HEK293 (cell line): ENCODE data around the gene PSMB9.

Experiments
- GLIS1 ChIP-seq: fragments of 450-650 bp; formaldehyde crosslinking; IDR thresholded peaks from 2 replicates; pipeline ENCODE4 v1.5.1; 2016; ENCODE audit warnings: missing biosample characterization, missing genetic modification characterization
- HOXA7 ChIP-seq: sonication (generic); formaldehyde crosslinking; IDR thresholded peaks from 2 replicates; pipeline ENCODE4 v1.8.1; 2022; ENCODE audit warnings: missing genetic modification reagents, borderline replicate concordance
- RBAK ChIP-seq: fragments of 450-650 bp; formaldehyde crosslinking; IDR thresholded peaks from 2 replicates; pipeline ENCODE4 v1.5.1; 2016; ENCODE audit warnings: missing biosample characterization, missing genetic modification characterization
- SALL2 ChIP-seq: fragments of 450-650 bp; formaldehyde crosslinking; IDR thresholded peaks from 2 replicates; pipeline ENCODE4 v1.5.0; 2017; ENCODE audit warnings: missing biosample characterization, mild to moderate bottlenecking, missing genetic modification characterization, borderline replicate concordance
- SP3 ChIP-seq: fragments of 450-650 bp; formaldehyde crosslinking; IDR thresholded peaks from 2 replicates; pipeline ENCODE4 v1.5.1; 2016; ENCODE audit warnings: missing biosample characterization, missing genetic modification characterization
- SP7 ChIP-seq: fragments of 450-650 bp; formaldehyde crosslinking; IDR thresholded peaks from 2 replicates; pipeline ENCODE4 v1.5.1; 2016; ENCODE audit warnings: missing biosample characterization, missing genetic modification characterization
- ZBTB20 ChIP-seq: fragments of 450-650 bp; formaldehyde crosslinking; IDR thresholded peaks from 2 replicates; pipeline ENCODE4 v1.5.1; 2016; ENCODE audit warnings: missing biosample characterization, missing genetic modification characterization
- ZBTB26 ChIP-seq: fragments of 450-650 bp; formaldehyde crosslinking; optimal IDR thresholded peaks from 2 replicates; pipeline ENCODE3; 2016; ENCODE audit warnings: missing biosample characterization, mild to moderate bottlenecking, missing genetic modification characterization
- ZEB2 ChIP-seq: fragments of 450-650 bp; formaldehyde crosslinking; IDR thresholded peaks from 2 replicates; pipeline ENCODE4 v1.5.1; 2016; ENCODE audit warnings: missing biosample characterization, missing genetic modification characterization
- ZFP3 ChIP-seq: fragments of 450-650 bp; formaldehyde crosslinking; IDR thresholded peaks from 2 replicates; pipeline ENCODE4 v1.5.1; 2016; ENCODE audit warnings: low read depth, missing biosample characterization, missing genetic modification characterization
- ZNF2 ChIP-seq: fragments of 450-650 bp; formaldehyde crosslinking; IDR thresholded peaks from 2 replicates; pipeline ENCODE4 v1.5.1; 2016; ENCODE audit warnings: missing biosample characterization, missing genetic modification characterization
- ZNF324 ChIP-seq: fragments of 450-650 bp; formaldehyde crosslinking; IDR thresholded peaks from 2 replicates; pipeline ENCODE4 v1.5.1; 2016; ENCODE audit warnings: missing biosample characterization, missing genetic modification characterization
- ZNF335 ChIP-seq: fragments of 450-650 bp; formaldehyde crosslinking; conservative IDR thresholded peaks from 2 replicates; pipeline ENCODE4 v1.5.1; 2016; ENCODE audit warnings: missing biosample characterization, missing genetic modification characterization
- ZNF433 ChIP-seq: fragments of 450-650 bp; formaldehyde crosslinking; IDR thresholded peaks from 2 replicates; pipeline ENCODE4 v1.5.1; 2016; ENCODE audit warnings: missing biosample characterization, missing genetic modification characterization, low read depth
- ZNF530 ChIP-seq: fragments of 450-650 bp; formaldehyde crosslinking; IDR thresholded peaks from 2 replicates; pipeline ENCODE4 v1.5.1; 2016; ENCODE audit warnings: low read depth, missing biosample characterization, missing genetic modification characterization
- ZNF561 ChIP-seq: fragments of 450-650 bp; IDR thresholded peaks from 2 replicates; pipeline ENCODE4 v1.5.1; 2018; ENCODE audit warnings: missing biosample characterization, missing genetic modification characterization, borderline replicate concordance
- ZNF600 ChIP-seq: fragments of 450-650 bp; formaldehyde crosslinking; IDR thresholded peaks from 2 replicates; pipeline ENCODE4 v1.5.1; 2016; ENCODE audit warnings: missing biosample characterization, missing genetic modification characterization
- ZNF629 ChIP-seq: fragments of 450-650 bp; formaldehyde crosslinking; IDR thresholded peaks from 2 replicates; pipeline ENCODE4 v1.5.1; 2017; ENCODE audit warnings: missing biosample characterization, missing genetic modification characterization
- ZNF639 ChIP-seq: fragments of 450-650 bp; formaldehyde crosslinking; IDR thresholded peaks from 2 replicates; pipeline ENCODE4 v1.5.1; 2016; ENCODE audit warnings: missing biosample characterization, missing genetic modification characterization
- ZNF654 ChIP-seq: fragments of 450-650 bp; formaldehyde crosslinking; IDR thresholded peaks from 2 replicates; pipeline ENCODE4 v1.5.1; 2016; ENCODE audit warnings: low read depth, missing biosample characterization, missing genetic modification characterization
- ZNF830 ChIP-seq: fragments of 450-650 bp; IDR thresholded peaks from 2 replicates; pipeline ENCODE4 v1.5.0; 2018; ENCODE audit warnings: missing biosample characterization, missing genetic modification characterization, low read depth, mild to moderate bottlenecking, moderate library complexity
- ZNF843 ChIP-seq: fragments of 450-650 bp; formaldehyde crosslinking; IDR thresholded peaks from 2 replicates; pipeline ENCODE4 v1.5.1; 2016; ENCODE audit warnings: missing biosample characterization, missing genetic modification characterization
- ZXDB ChIP-seq: fragments of 450-650 bp; formaldehyde crosslinking; IDR thresholded peaks from 2 replicates; pipeline ENCODE4 v1.5.1; 2016; ENCODE audit warnings: missing biosample characterization, missing genetic modification characterization
- TF ChIP-seq, protein P1 (sequence below): fragments of 450-650 bp; formaldehyde crosslinking; IDR thresholded peaks from 2 replicates; pipeline ENCODE4 v1.5.1; 2016; ENCODE audit warnings: missing biosample characterization, missing genetic modification characterization
- TF ChIP-seq, protein P2 (sequence below): fragments of 450-650 bp; formaldehyde crosslinking; IDR thresholded peaks from 2 replicates; pipeline ENCODE4 v1.5.1; 2016; ENCODE audit warnings: missing biosample characterization, missing genetic modification characterization
- TF ChIP-seq, protein P3 (sequence below): fragments of 450-650 bp; formaldehyde crosslinking; conservative IDR thresholded peaks from 2 replicates; pipeline ENCODE4 v1.5.1; 2016; ENCODE audit warnings: low read depth, missing biosample characterization, missing genetic modification characterization

The PSMB9 gene

DNA sequence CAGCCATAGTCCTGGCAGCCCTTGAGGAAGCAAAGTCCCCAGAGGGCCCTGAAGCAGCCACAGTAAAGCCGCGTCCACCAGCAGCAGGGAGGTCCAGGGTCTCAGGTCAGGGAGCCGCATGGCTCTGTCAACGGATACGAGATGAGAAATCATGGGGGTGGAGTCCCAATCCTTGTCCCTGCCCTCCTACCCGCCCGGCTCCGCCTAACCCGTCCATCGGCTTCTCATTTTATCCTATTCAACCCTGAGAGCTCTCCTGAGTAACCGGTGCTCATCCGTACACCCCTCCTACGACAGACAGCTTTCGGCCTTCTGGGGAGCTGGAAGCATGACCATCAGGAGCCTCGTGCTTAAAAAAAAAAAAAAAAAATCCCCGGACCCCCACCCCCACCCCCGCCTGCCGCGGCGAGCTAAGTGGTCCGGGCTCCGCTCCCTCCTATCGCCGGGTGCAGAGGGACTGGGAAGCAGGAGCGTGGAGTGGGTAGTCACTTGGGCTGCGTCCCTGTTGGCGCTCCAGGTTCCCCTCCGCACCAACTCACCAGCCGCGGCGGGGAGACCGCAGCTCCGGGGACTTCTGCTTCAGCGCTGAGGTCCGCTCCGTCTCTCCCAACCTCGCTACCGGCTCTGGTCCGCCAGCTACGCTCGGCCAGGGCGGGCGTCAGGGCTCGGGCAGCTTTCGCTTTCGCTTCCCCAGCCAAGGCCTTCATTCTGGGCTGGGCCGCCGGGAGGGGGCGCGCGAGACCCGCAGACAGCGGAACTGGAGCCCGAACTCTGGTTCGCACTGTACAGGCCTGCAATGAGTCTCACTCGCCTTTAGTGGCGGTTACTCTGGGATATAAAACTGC, 15.7 kb upstream of the PSMB9 start, which contains the start of gene TAP2 (continued):
- TF ChIP-seq ZNF639 = 0 out of 2 replicates have a peak, but pooled peaks have one; percentile 19
- no peak for TF ChIP-seq ZNF830
- 0 out of 2 replicates have a peak, but pooled peaks have one; percentile 30 for TF ChIP-seq ZFP3 (tag by site-specific recombination)
- TF ChIP-seq ZNF433 (tag by site-specific recombination) = no peak
- no peak; the same call in 1 of the 2 replicates for TF ChIP-seq ZNF629 (tag by site-specific recombination)
- TF ChIP-seq ZNF335 (tag by site-specific recombination) = peak; percentile 85
- TF ChIP-seq RBAK = no peak
- TF ChIP-seq, protein P1, sequence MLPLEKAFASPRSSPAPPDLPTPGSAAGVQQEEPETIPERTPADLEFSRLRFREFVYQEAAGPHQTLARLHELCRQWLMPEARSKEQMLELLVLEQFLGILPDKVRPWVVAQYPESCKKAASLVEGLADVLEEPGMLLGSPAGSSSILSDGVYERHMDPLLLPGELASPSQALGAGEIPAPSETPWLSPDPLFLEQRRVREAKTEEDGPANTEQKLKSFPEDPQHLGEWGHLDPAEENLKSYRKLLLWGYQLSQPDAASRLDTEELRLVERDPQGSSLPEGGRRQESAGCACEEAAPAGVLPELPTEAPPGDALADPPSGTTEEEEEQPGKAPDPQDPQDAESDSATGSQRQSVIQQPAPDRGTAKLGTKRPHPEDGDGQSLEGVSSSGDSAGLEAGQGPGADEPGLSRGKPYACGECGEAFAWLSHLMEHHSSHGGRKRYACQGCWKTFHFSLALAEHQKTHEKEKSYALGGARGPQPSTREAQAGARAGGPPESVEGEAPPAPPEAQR = no peak
- TF ChIP-seq ZNF530 = no peak
- TF ChIP-seq ZNF600 = peak; percentile 88
- peak; percentile 70 for TF ChIP-seq ZNF324 (tag by site-specific recombination)
- peak; percentile 15; the same call in 1 of the 2 replicates for TF ChIP-seq ZXDB (tag by site-specific recombination)
- peak; percentile 59; the same call in 1 of the 2 replicates for TF ChIP-seq ZBTB20 (tag by site-specific recombination)
- TF ChIP-seq ZEB2 (tag by site-specific recombination) = peak; percentile 75
- no peak for TF ChIP-seq SALL2
- peak; percentile 42 for TF ChIP-seq ZBTB26 (tag by site-specific recombination)
- TF ChIP-seq, protein P2, sequence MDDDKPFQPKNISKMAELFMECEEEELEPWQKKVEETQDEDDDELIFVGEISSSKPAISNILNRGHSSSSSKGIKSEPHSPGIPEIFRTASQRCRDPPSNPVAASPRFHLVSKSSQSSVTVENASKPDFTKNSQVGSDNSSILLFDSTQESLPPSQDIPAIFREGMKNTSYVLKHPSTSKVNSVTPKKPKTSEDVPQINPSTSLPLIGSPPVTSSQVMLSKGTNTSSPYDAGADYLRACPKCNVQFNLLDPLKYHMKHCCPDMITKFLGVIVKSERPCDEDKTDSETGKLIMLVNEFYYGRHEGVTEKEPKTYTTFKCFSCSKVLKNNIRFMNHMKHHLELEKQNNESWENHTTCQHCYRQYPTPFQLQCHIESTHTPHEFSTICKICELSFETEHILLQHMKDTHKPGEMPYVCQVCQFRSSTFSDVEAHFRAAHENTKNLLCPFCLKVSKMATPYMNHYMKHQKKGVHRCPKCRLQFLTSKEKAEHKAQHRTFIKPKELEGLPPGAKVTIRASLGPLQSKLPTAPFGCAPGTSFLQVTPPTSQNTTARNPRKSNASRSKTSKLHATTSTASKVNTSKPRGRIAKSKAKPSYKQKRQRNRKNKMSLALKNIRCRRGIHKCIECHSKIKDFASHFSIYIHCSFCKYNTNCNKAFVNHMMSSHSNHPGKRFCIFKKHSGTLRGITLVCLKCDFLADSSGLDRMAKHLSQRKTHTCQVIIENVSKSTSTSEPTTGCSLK (tag by site-specific recombination) = no peak
- peak; percentile 84 for TF ChIP-seq ZNF2 (tag by site-specific recombination)
- no peak; the same call in 1 of the 2 replicates for TF ChIP-seq GLIS1
- TF ChIP-seq, protein P3, sequence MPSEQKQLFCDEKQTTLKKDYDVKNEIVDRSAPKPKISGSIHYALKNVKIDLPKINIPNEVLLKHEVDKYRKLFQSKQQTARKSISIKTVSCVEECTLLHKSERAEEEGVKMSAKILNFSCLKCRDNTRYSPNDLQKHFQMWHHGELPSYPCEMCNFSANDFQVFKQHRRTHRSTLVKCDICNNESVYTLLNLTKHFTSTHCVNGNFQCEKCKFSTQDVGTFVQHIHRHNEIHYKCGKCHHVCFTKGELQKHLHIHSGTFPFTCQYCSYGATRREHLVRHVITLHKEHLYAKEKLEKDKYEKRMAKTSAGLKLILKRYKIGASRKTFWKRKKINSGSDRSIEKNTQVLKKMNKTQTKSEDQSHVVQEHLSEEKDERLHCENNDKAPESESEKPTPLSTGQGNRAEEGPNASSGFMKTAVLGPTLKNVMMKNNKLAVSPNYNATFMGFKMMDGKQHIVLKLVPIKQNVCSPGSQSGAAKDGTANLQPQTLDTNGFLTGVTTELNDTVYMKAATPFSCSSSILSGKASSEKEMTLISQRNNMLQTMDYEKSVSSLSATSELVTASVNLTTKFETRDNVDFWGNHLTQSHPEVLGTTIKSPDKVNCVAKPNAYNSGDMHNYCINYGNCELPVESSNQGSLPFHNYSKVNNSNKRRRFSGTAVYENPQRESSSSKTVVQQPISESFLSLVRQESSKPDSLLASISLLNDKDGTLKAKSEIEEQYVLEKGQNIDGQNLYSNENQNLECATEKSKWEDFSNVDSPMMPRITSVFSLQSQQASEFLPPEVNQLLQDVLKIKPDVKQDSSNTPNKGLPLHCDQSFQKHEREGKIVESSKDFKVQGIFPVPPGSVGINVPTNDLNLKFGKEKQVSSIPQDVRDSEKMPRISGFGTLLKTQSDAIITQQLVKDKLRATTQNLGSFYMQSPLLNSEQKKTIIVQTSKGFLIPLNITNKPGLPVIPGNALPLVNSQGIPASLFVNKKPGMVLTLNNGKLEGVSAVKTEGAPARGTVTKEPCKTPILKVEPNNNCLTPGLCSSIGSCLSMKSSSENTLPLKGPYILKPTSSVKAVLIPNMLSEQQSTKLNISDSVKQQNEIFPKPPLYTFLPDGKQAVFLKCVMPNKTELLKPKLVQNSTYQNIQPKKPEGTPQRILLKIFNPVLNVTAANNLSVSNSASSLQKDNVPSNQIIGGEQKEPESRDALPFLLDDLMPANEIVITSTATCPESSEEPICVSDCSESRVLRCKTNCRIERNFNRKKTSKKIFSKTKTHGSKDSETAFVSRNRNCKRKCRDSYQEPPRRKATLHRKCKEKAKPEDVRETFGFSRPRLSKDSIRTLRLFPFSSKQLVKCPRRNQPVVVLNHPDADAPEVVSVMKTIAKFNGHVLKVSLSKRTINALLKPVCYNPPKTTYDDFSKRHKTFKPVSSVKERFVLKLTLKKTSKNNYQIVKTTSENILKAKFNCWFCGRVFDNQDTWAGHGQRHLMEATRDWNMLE (tag by site-specific recombination) = no peak
- TF ChIP-seq ZNF843 = 0 out of 2 replicates have a peak, but pooled peaks have one; percentile 16
- 0 out of 2 replicates have a peak, but pooled peaks have one; percentile 64 for TF ChIP-seq ZNF561 (tag by site-specific recombination)
- peak; percentile 50; the same call in 1 of the 2 replicates for TF ChIP-seq SP3 (tag by site-specific recombination)
- TF ChIP-seq SP7 = peak; percentile 52
- peak; percentile 92 for TF ChIP-seq ZNF654 (tag by site-specific recombination)
- TF ChIP-seq HOXA7 (CRISPR knock-in tag) = no peak
